HG02610 (cell line): ENCODE measurements around the gene ATN1.
"Not testable (repeated sequence)": the region's sequence is repeated elsewhere in the genome, so short reads cannot be mapped to it uniquely, and the experiment has no call there.

ENCODE experiments used
- ATAC-seq: cut with Tn5 transposase; IDR thresholded peaks from one replicate; pipeline ENCODE4 v1.9.1; 2021; ENCODE audit warnings: mild to moderate bottlenecking, moderate library complexity; ENCODE audit not compliant: unreplicated experiment

The ATN1 gene

DNA sequence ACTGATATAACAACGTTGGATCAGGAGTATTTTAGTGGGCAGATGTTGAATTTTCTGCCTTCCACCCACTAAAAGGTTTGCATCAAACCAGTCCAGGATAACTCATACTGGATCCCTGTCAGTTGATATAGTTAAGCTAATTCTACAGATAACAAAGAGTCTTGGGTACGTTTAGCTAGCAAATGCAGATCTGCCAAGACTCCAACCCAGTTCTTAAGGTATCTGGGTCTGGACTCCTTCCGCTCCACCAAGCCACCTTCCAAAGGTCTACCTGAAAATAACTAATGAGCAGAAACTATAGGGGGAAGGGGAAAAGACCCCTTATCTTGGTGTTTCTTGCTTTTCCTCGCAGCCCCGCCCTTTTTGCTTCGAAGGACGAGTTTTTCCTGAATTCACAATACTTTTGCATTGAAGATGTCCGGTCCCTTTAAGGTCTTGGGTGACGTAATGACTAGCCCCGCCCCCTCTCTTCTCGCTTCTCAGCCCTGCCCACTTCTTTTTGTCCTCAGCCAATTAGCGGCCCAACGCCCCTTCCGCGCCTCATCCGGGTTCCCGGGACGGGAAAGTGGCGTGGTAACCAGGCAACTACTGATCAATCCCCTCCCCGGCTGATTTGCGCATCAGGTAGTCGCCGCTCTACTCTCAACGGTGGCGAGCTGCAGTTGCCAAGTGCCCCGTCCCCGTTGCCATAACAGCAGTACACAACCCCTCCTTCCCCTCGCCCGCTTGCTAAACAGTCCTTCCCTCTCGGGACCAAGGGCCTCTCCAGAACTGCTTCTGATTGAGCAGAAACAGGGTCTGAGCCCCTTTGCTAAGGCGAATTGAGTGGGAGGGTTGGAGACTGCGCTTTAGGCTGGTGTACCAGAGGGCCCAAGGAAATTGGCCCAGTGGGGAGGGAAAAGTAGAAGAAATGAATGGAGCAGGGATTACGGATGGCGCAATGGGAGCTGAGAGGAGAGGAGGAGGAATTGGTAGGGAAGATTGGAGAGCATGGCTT is 23.2 kb upstream of the ATN1 start, which contains the start of gene LRRC23:
TSS of gene LRRC23 (plus strand) at position 543 of the 997 bp plus-strand sequence. CDS start 812 bp downstream, outside the sequence.
- ATAC-seq: peak; percentile 89

DNA sequence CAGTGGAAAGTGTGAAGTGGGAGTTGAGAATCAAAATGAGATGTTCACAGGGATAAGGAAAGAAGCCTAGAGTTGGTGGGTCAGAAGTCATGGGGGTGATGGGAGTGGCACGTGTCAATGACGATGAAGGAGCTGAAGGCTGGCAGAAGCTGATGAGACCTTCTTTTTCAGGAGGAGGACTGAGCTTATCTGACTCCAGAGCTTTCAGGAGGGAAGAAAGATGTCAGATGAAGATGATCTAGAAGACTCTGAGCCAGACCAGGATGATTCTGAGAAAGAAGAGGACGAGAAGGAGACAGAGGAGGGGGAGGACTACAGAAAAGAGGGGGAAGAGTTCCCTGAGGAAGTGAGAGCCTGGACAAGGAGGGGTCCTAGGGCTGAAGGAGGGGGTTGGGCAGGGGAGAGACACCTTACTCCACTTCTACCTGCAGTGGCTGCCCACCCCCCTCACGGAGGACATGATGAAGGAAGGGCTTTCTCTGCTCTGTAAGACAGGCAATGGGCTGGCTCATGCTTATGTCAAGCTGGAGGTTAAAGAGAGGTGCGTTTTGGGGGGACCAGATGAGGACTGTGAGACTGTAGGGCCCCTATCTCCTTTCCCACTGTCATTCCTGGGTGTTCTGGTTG is 22.2 kb upstream of the ATN1 start:
- ATAC-seq: no peak

DNA sequence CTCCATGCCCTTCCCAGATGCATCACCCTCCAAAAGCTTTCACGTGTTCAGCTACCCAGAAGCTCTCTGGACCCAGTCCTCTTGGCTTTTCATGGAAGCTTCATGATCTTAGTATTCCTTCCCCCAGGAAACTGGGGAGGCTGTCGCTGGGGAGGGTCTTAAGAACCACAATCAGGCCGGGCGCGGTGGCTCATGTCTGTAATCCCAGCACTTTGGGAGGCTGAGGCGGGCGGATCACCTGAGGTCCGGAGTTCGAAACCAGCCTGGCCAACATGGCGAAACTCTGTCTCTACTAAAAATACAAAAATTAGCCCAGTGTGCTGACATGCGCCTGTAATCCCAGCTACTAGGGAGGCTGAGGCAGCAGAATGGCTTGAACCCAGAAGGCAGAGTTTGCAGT is 19.6 kb upstream of the ATN1 start:
- not testable (repeated sequence) for ATAC-seq

DNA sequence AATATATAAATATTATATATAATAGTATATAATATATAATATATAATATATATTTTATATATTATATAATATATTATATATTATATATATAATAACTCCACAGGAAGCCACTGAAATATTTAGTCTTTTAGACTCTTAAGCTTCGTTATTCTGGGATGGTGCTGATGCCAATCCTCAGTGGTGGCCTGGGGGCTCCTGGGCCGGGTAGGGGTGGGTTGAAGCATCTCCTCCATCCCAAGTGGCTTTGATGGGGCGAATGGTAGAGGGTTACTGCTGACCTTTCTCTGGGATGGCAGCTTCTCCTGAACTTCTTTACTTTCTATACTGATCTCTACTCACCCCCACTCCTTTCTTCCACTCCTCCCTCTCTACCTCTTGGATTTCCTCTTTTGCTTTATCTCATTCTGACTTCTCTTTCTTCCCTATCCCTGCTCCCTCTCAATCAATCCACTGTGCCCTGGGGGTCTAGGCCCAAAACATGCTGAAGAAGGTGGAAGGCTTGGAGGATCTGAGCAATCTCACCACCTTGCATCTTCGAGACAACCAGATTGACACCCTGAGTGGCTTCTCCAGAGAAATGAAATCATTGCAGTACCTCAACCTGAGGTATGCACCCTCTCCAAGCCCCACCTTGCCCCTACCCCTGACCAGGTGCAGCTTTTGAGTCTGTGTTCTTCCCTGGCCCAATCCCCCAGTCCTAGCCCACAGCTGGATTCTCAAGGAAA is 18.2 kb upstream of the ATN1 start:
- no peak for ATAC-seq

DNA sequence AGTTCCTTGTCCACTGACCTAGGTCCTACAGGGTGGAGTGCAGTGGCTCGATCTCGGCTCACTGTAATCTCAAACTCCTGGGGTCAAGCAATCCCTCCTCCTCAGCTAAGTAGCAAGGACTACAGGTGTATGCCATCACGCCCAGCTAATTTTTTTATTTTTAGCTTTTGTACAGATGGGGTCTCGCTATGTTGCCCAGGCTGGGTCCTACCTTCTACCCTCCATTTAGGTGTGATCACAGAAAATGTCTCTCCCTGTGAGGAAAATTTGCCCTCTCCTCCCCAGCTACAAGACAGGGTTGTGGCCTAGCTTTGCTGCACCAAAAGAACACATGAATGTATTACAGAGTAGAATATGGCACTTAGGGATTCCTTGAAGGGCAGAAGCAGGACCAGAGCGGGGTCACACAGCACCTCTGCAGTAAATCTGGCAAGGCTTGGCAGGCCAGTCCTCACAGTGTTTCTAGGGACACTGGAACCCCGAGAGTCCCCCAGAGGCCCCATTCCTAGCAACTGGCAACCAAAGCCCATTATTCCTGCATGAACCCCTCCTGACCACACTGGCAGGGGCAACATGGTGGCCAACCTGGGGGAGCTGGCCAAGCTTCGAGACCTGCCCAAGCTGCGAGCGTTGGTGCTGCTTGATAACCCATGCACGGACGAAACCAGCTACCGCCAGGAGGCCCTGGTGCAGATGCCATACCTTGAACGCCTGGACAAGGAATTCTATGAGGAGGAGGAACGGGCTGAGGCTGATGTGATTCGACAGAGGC is 15.4 kb upstream of the ATN1 start:
- ATAC-seq: no peak

DNA sequence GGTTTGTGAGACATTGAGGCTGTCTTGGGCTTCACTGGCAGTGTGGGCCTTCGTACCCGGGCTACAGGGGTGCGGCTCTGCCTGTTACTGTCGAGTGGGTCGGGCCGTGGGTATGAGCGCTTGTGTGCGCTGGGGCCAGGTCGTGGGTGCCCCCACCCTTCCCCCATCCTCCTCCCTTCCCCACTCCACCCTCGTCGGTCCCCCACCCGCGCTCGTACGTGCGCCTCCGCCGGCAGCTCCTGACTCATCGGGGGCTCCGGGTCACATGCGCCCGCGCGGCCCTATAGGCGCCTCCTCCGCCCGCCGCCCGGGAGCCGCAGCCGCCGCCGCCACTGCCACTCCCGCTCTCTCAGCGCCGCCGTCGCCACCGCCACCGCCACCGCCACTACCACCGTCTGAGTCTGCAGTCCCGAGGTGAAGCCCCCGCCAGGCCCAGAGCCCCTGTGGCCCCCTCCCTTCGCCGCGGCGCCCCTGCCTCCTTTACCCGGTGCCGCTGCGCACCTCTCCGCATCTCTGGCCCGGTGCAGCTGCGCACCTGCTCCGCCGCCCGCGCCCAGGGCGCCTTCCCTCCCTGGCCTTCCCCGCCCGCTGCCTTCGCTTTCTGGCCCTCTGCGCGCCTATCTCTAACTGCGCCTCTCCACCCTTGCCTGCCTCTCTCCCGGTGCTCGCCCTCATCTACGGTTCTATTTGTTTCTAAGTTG is 13.4 kb upstream of the ATN1 start, which contains the start of gene ENO2:
TSS of gene ENO2 (plus strand) at position 335 of the 701 bp plus-strand sequence. CDS start 1,253 bp downstream, outside the sequence.
- ATAC-seq: peak; percentile 62

DNA sequence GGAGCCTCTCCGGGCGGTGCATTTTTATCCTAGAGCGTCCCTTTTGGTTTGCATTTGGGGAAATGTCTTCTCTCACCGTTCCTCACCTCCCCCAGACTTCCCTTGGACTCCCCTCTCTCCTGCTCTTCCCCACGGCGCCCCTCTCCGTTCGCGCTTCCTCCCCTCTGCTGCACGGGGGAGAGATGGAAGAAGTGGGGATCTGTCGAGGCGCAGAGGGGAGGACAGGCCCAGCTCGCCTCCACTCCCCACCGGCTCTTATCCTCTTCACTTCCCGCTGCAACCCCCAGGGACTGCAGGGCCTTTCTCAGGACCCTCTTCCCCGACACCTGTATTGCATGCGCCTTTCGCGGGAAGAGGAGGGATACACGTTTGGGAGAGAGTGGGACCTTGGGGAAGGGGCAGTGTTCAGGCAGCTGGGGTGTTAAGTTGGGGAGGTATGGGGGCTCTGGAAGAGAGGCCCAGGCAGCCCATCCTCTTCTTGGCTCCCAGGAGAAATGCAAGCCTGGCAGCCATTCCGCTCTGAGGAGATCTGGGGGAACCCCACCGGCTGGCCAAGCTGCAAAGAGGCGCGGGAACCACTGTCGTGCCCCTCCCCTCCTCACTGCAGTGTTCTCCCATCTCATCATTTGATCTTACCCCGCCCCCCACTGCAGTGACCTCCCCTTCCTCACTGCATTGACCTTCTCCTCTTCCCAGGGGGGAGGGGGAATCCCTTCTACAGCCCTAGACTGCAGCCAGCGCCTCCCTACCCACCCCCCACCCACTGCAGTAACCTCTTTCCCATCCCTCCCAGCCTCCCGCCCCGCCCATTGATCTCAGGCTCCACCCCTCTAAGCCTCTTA is 12.6 kb upstream of the ATN1 start:
- no peak for ATAC-seq

DNA sequence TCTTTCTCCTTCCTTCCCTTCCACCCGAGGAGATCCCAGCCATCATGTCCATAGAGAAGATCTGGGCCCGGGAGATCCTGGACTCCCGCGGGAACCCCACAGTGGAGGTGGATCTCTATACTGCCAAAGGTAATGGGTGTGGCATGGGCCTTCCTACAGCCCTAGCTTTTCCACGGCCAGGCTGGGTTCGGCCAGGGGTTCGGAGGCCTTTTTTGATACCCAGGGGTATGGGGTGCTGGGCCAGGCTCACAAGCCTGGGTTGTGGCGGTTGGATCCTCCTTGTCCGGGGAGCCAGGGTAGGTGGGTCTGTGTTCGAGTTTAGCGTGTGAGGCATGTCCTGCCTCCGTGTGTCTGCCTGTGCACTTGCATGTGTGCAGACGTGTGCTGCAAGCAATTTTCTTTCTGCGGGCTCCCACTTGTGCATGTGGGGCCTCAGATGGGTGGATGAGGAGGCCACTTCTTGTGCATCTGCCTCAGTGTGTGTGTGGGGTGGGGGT is 11.9 kb upstream of the ATN1 start:
- no peak for ATAC-seq

DNA sequence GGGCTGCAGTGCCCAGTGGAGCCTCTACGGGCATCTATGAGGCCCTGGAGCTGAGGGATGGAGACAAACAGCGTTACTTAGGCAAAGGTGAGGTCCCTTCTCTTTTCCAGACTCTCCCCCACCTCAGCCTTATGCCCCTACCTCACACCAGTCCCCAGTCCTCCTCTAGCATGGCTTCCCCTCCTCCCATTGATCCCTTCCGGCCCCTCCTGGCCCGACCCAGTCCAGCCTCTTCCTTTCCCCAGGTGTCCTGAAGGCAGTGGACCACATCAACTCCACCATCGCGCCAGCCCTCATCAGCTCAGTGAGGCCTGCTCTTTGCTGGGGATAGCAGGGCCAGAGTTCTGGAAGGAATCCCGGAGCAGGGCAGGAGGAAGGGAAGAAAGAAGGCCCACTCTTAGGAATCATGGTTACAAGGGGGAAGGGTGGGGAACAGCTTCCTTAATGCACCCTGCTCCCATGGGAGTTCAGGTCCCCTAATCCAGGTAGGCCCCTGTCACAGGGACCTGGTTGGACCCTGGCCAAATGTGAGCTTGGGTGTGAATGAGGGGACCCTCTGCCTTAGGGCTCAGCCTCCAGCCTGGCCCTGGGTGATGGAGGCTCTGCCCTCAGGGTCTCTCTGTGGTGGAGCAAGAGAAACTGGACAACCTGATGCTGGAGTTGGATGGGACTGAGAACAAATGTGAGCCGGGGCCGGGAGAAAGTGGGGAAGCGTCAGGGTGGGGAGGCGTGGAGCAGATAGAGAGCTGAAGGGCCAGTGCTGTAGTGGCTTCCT is 11.1 kb upstream of the ATN1 start:
- ATAC-seq: no peak

DNA sequence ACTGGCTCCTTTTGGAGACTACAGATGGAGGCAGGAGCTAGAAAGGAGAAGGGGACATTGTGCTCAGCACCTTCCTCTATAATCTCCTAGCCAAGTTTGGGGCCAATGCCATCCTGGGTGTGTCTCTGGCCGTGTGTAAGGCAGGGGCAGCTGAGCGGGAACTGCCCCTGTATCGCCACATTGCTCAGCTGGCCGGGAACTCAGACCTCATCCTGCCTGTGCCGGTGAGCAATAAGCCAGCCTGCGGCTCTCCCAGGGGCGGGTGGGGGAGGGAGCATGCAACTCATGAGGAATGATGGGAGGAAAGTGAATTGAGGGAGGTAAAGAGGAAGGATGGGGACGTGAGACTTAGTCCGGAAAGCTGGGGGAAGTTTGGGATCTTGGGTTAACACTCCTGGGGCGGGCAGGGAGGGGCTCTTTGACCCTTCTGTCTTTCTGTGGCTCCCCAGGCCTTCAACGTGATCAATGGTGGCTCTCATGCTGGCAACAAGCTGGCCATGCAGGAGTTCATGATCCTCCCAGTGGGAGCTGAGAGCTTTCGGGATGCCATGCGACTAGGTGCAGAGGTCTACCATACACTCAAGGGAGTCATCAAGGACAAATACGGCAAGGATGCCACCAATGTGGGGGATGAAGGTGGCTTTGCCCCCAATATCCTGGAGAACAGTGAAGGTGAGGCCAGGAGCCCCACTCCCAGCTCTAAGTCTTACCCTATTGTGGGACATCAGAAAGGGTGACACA is 10.1 kb upstream of the ATN1 start:
- no peak for ATAC-seq

DNA sequence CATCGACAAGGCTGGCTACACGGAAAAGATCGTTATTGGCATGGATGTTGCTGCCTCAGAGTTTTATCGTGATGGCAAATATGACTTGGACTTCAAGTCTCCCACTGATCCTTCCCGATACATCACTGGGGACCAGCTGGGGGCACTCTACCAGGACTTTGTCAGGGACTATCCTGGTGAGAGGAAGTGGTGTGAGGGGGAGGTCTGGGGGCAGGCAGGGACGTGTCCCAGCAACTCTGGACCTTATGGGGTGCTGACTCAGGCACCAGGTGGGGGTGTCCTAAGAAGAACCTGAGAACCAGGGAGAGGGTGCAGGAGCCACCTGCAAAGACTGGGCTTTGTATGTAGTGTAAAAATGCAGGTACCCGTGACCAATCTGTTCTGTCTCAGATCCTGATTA is 8.2 kb upstream of the ATN1 start:
- no peak for ATAC-seq

DNA sequence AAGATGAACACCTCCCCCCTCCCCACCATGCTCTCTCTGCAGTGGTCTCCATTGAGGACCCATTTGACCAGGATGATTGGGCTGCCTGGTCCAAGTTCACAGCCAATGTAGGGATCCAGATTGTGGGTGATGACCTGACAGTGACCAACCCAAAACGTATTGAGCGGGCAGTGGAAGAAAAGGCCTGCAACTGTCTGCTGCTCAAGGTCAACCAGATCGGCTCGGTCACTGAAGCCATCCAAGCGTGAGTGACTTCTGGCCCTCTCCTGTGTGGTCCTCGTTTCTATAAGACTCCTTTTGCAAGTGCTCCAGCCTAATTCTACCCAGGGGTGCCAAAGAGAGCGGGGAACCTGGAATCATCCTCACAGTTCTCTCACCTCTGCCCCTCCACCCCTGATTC is 6.2 kb upstream of the ATN1 start:
- no peak for ATAC-seq

DNA sequence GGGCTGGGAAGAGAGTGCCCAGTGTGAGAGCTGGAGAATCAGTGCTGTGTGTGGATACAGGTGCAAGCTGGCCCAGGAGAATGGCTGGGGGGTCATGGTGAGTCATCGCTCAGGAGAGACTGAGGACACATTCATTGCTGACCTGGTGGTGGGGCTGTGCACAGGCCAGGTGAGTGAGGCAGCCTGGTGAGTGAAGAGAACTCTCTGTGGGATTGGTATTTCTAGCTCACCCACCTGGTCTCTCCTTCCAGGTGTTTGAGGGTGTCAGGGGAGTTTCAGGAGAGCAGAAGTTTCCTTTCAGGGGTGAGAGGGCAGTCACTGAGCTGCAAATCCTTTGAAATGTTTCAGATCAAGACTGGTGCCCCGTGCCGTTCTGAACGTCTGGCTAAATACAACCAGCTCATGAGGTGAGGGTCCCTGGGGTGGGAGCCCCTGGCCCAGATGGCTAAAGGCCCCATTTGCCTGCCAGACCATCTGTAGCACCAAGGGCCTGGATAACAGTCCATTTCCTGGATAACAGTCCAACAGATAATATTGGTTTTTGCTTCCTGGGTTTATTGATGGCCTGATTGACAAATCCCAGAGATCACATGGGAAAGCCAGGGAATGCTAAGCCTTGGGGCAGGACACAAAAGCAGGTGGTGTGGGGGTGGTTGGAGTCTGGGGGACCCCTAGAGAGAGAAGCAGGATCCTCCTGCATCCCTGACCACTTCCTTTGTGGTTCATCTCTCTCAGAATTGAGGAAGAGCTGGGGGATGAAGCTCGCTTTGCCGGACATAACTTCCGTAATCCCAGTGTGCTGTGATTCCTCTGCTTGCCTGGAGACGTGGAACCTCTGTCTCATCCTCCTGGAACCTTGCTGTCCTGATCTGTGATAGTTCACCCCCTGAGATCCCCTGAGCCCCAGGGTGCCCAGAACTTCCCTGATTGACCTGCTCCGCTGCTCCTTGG is 5.5 kb upstream of the ATN1 start:
- ATAC-seq: no peak

DNA sequence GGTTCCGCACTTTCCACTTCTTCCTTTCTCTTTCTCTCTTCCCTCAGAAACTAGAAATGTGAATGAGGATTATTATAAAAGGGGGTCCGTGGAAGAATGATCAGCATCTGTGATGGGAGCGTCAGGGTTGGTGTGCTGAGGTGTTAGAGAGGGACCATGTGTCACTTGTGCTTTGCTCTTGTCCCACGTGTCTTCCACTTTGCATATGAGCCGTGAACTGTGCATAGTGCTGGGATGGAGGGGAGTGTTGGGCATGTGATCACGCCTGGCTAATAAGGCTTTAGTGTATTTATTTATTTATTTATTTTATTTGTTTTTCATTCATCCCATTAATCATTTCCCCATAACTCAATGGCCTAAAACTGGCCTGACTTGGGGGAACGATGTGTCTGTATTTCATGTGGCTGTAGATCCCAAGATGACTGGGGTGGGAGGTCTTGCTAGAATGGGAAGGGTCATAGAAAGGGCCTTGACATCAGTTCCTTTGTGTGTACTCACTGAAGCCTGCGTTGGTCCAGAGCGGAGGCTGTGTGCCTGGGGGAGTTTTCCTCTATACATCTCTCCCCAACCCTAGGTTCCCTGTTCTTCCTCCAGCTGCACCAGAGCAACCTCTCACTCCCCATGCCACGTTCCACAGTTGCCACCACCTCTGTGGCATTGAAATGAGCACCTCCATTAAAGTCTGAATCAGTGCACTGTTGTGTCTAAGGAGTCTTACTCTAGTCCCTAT is 4.6 kb upstream of the ATN1 start:
- no peak for ATAC-seq

DNA sequence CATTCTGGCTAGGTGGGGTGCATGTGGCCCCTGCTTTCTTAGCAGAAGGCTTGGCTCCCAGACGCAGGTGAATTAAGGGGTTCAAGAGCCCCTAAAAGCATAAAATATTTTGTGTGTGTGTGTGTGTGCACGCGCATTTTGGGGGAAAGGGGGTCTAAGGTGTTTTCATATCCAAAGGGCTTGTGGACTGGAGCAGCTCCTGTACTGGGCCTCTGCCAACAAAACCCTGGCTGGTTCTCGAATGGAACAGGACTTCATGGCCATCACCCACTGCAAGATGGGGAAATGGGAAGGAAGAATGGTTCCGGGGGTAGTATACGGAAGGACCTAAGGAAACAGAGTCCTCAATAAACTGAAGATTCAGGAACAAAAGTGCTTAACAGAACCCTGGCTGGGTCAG is 3.9 kb upstream of the ATN1 start:
- no peak for ATAC-seq

DNA sequence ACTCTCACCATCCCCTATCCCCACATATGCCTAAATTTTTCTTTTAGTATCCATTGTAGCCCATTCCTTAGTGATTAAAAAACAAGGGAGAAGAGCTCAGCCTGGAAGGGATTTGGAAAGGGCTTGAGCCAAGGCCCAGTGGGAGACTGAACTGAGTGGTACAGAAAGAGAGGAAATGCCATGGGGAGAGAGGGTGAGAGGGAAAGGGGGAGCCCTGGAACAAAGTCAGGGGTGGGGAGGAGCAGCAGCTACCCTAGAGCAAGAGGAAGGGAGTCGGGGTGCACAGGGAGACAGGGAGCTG is 2.6 kb upstream of the ATN1 start:
- ATAC-seq: no peak
